ENCODE results near the gene DGKH.

Gene DGKH

DNA sequence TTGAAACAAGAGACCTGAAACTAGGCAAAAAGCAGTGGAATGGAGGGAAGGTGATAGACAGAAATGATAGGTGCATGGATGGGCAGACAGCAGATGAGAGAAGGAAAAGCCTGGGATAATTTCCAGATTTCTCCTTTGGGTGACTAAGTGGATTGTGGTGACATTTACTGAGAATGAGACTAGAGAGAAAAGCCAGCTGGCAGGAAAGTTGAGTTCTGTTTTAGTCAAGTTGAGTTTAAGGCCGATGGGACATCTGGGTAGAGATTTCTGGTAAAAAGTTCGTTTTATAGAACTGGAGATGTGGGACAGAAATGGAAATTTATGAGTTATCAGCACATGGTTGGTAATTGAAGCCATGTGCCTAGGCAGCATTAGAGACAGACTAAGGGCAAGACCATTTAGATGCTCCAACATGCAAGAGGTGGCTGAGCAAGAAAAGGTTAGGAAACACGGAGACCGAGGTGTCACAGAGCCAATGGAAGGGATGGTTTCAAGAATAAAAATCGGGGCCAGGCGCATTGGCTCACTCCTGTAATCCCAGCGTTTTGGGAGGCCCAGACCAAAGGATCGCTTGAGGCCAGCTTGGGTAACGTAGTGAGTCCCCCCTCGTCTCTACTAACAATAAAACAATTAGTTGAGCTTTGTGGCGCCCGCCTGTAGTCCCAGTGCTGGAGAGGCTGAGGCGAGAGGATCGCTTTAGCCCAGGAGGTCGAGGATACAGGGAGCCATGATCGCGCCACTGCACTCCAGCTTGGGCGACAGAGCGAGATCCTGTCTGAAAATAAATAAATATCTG is 9.6 kb upstream of the DGKH start:
- H3K27ac ChIP-seq, result peak overlapping the region; percentile 95 to 98
- no peak for DNase-seq
- peaks cover 0 to 16% (median 2%) of the 10 kb centered on the region in 4 donors for H3K4me1 ChIP-seq
- peak overlapping the region; percentile 81 to 88 for H3K4me3 ChIP-seq
- TF ChIP-seq, protein P1, sequence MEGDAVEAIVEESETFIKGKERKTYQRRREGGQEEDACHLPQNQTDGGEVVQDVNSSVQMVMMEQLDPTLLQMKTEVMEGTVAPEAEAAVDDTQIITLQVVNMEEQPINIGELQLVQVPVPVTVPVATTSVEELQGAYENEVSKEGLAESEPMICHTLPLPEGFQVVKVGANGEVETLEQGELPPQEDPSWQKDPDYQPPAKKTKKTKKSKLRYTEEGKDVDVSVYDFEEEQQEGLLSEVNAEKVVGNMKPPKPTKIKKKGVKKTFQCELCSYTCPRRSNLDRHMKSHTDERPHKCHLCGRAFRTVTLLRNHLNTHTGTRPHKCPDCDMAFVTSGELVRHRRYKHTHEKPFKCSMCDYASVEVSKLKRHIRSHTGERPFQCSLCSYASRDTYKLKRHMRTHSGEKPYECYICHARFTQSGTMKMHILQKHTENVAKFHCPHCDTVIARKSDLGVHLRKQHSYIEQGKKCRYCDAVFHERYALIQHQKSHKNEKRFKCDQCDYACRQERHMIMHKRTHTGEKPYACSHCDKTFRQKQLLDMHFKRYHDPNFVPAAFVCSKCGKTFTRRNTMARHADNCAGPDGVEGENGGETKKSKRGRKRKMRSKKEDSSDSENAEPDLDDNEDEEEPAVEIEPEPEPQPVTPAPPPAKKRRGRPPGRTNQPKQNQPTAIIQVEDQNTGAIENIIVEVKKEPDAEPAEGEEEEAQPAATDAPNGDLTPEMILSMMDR (IDR thresholded peaks at IDR 0.05), result no peak
- H3K9me3 ChIP-seq, result no peaks in the 10 kb centered on the region
- intact Hi-C loops (cut with DNase I; ENCODE audit: low total_unique reads), result no loop called here
- no peaks in the 10 kb centered on the region for H3K27me3 ChIP-seq
- H3K36me3 ChIP-seq, result no peaks in the 10 kb centered on the region

DNA sequence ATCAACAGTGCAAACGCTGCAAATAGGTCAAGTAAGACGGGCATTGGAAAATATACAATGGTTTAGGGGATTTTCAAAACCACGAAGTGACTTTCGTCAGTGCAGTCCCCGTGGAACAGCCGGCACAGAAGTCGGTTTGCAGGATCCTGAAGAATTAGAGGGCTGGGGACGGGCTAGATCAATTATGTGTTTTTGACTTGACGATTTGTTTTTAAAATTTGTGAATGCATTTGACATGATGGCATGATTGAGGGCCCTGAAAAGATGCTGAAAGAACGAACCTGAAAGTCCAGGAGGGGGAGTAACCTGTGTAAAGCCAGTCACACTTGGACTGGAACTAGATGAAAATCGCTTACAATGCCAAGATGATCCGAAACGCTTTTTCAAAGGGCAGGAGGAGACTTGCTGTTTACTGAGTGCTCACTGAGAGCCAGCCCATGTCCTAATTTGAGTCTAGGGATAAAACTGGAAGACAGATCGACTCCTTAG is 8.9 kb upstream of the DGKH start:
- no peaks in the 10 kb centered on the region for H3K36me3 ChIP-seq
- DNase-seq, result no peak
- no peaks in the 10 kb centered on the region for H3K27me3 ChIP-seq
- intact Hi-C loops (cut with DNase I; ENCODE audit: low total_unique reads), result no loop called here
- peaks cover 0 to 16% (median 2%) of the 10 kb centered on the region in 4 donors for H3K4me1 ChIP-seq
- H3K4me3 ChIP-seq, result peak overlapping the region; percentile 81 to 88
- TF ChIP-seq, protein P1 (IDR thresholded peaks at IDR 0.05), result no peak
- no peaks in the 10 kb centered on the region for H3K9me3 ChIP-seq
- peak overlapping the region; percentile 95 to 98 for H3K27ac ChIP-seq

DNA sequence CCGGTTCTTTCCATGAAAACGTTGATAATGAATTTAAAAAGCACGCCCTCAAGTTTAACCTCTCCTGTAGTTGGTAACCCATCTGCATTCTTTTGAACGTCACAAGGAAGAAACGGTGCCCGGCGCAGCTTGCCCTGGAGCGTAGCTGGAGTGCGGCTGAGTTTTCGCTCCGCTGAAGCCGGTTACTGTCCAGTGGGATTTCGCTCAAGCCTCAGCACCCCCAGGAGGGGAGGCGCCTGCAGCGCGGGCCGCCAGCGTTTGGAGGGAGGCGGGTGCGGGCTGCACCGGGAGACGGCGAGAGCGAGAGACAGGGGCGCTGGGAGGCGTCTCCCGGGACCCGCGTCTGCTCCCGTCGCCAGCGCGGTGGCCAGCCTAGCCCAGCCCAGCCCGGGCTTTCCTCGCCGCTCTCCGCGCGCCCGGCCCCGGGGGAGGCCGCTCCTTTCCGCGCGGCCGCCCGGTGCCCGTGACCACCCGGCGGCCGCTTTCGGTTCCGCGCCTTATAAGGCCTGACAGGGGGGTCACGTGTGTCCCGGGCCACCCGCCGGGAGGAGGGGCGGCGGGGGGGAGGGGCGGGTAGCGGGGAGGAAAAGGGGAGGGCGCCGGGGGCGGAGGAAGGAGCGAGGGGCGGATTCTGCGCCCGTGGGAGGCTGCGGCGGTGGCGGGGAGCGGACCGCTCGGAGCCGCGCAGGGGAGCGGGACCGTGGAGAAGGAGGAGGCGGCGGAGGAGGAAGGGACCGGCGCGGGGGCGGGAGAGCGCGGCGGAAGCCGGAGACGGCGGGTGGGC is 8.3 kb upstream of the DGKH start:
- Histone ChIP-seq H3K4me1 (peaks cover 0 to 16% (median 2%) of the 10 kb centered on the region in 4 donors), H3K27me3 (no peaks in the 10 kb centered on the region), H3K27ac (peak overlapping the region; percentile 95 to 98), H3K36me3 (no peaks in the 10 kb centered on the region), H3K4me3 (peak overlapping the region; percentile 81 to 88), H3K9me3 (no peaks in the 10 kb centered on the region)
- intact Hi-C loops (cut with DNase I; ENCODE audit: low total_unique reads), result loop anchor here (5.0 to 10.0 kb wide), 2 partner anchors 78 to 375 kb away; partner anchors contain the start of gene VWA8
- peak; percentile 90 to 96 for DNase-seq
- TF ChIP-seq, protein P1 (IDR thresholded peaks at IDR 0.05), result no peak

DNA sequence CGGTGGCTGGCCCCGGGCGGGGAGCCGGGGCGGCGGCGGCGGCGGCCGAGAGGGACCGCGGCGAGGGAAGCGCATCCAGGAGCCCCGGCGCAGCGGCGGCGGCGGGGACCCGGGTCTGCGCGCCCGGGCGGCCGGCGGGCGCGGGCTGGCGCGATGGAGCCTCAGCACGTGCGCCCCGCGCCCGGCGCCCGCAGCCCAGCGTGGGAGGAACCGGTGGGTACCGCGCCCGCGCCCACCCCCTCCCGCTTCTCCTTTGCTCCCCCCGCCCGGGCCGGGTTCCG is 7.8 kb upstream of the DGKH start:
- Histone ChIP-seq H3K4me3 (peak overlapping the region; percentile 81 to 88), H3K4me1 (peaks cover 0 to 16% (median 2%) of the 10 kb centered on the region in 4 donors), H3K9me3 (no peaks in the 10 kb centered on the region), H3K36me3 (no peaks in the 10 kb centered on the region), H3K27me3 (no peaks in the 10 kb centered on the region), H3K27ac (peak overlapping the region; percentile 95 to 98)
- no peak for DNase-seq
- intact Hi-C loops (cut with DNase I; ENCODE audit: low total_unique reads), result loop anchor here (5.0 to 10.0 kb wide), 2 partner anchors 78 to 376 kb away; partner anchors contain the start of gene VWA8
- TF ChIP-seq, protein P1 (IDR thresholded peaks at IDR 0.05), result no peak

DNA sequence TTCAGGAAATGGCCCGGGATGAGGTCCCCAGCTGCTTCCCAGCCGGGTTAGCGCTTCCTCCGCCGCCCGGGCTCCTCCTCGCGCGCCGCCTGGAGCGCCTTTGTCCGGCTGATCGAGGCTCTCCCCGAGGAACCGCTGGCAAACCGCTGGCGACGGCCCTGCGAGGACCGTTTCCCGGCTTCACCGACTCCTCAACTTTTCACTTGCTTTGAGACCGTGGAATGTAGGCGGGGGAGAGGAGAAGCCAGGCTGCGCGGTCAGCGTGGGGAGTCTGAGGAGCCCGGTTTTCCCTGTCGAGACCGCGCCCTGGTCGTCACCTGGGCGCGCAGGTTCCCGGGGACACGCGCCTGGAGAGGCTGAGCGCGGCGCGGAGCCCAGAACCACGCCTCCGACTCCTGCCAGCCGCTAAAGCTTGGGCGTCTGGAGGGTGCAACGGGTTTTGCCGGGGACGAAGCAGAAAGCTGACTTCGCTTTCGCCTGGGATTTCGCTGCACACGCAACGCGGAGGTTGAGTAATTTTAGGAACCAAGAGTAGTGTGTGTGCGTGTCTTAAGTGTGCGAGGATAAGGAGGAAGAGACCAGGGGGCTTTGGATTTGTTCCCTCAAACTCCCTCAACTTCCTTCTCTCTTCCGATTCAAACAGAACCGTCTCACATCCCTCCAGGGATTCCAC is 7.3 kb upstream of the DGKH start:
- Histone ChIP-seq H3K36me3 (no peaks in the 10 kb centered on the region), H3K4me3 (peak overlapping the region; percentile 81 to 88), H3K27ac (peak overlapping the region; percentile 95 to 98), H3K27me3 (no peaks in the 10 kb centered on the region), H3K4me1 (peaks cover 0 to 16% (median 2%) of the 10 kb centered on the region in 4 donors), H3K9me3 (no peaks in the 10 kb centered on the region)
- intact Hi-C loops (cut with DNase I; ENCODE audit: low total_unique reads), result loop anchor here (5.0 to 10.0 kb wide), 2 partner anchors 79 to 376 kb away; partner anchors contain the start of gene VWA8
- TF ChIP-seq, protein P1 (IDR thresholded peaks at IDR 0.05), result no peak
- peak; percentile 22 to 70 for DNase-seq

Measured in tibial artery (tissue), 4 donors.